Chondrocyte (in vitro differentiated cells): ENCODE results near the gene BAIAP2L1. TPM values are rescaled to one million over a fixed set of nuclear protein-coding genes. Genes with fewer than 3 reads are reported as not detected.

ENCODE experiments used
- DNase-seq: peaks from one replicate; pipeline ENCODE4 v3.0.0; 2021; ENCODE audit warnings: mixed read lengths, low spot score
- H3K27ac Mint-ChIP-seq: one replicate; pipeline ENCODE4 v1.8.0; 2021; ENCODE audit warnings: mild to moderate bottlenecking, moderate library complexity, mixed read lengths; ENCODE audit not compliant: unreplicated experiment
- H3K27me3 Mint-ChIP-seq: 2 replicates; pipeline ENCODE4 v1.8.0; 2021; ENCODE audit warnings: low read depth, mixed read lengths
- H3K36me3 Mint-ChIP-seq: 2 replicates; pipeline ENCODE4 v1.8.0; 2021; ENCODE audit warnings: low read depth, mixed read lengths
- H3K4me1 Mint-ChIP-seq: 2 replicates; pipeline ENCODE4 v1.8.0; 2021; ENCODE audit warnings: low read depth, mild to moderate bottlenecking, mixed read lengths
- H3K4me3 Mint-ChIP-seq: one replicate; pipeline ENCODE4 v1.8.0; 2021; ENCODE audit warnings: mild to moderate bottlenecking, moderate library complexity, mixed read lengths; ENCODE audit not compliant: unreplicated experiment
- H3K9me3 Mint-ChIP-seq: 2 replicates; pipeline ENCODE4 v1.8.0; 2021; ENCODE audit warnings: low read depth, mixed read lengths
- CTCF ChIP-seq: fragments of 200-600 bp; sonication (generic); IDR thresholded peaks from 2 replicates; pipeline ENCODE4 v1.5.0; 2021; ENCODE audit warnings: antibody characterized with exemption, mild to moderate bottlenecking, moderate library complexity
- total RNA-seq: library from RNA; stranded (reverse); gene quantifications from 3 replicates; pipeline ENCODE4 v1.2.1, GENCODE V29; 2021

The BAIAP2L1 gene
- total RNA-seq, 1 donor from 2014 or later: 12.4 TPM

GRCh38 chr7:98357751-98358161 is 43.1 kb downstream of the BAIAP2L1 start:
- Mint-ChIP-seq H3K27me3 (no peaks in the 10 kb centered on the region), H3K27ac (peak overlapping the region; percentile 79), H3K4me3 (no peak overlapping the region), H3K36me3 (no peaks in the 10 kb centered on the region), H3K4me1 (peaks cover 42% of the 10 kb centered on the region), H3K9me3 (no peaks in the 10 kb centered on the region)
- DNase-seq: no peak
- TF ChIP-seq CTCF: no peak

- TF ChIP-seq CTCF: no peak
- no peak for DNase-seq
- H3K4me3 Mint-ChIP-seq: no peak overlapping the region
- no peaks in the 10 kb centered on the region for H3K27me3 Mint-ChIP-seq
- no peaks in the 10 kb centered on the region for H3K36me3 Mint-ChIP-seq
- peaks cover 2% of the 10 kb centered on the region for H3K9me3 Mint-ChIP-seq
- H3K27ac Mint-ChIP-seq: peak overlapping the region; percentile 97
- peaks cover 47% of the 10 kb centered on the region for H3K4me1 Mint-ChIP-seq
These were observed 45.7 kb downstream of the BAIAP2L1 start for GRCh38 chr7:98355250-98355538.

GRCh38 chr7:98354511-98355249 is 46.2 kb downstream of the BAIAP2L1 start:
- Mint-ChIP-seq H3K27me3 (no peaks in the 10 kb centered on the region), H3K4me1 (peaks cover 47% of the 10 kb centered on the region), H3K36me3 (no peaks in the 10 kb centered on the region), H3K9me3 (peaks cover 2% of the 10 kb centered on the region), H3K4me3 (peak overlapping the region; percentile 66), H3K27ac (peak overlapping the region; percentile 97)
- no peak for TF ChIP-seq CTCF
- no peak for DNase-seq

GRCh38 chr7:98354052-98354451 is 46.8 kb downstream of the BAIAP2L1 start:
- TF ChIP-seq CTCF: no peak
- Mint-ChIP-seq H3K27ac (peak overlapping the region; percentile 97), H3K4me3 (peak overlapping the region; percentile 66), H3K4me1 (peaks cover 47% of the 10 kb centered on the region), H3K27me3 (no peaks in the 10 kb centered on the region), H3K9me3 (peaks cover 2% of the 10 kb centered on the region), H3K36me3 (no peaks in the 10 kb centered on the region)
- DNase-seq: no peak

- Mint-ChIP-seq H3K27ac (peak overlapping the region; percentile 55), H3K27me3 (no peaks in the 10 kb centered on the region), H3K4me3 (no peak overlapping the region), H3K4me1 (peaks cover 41% of the 10 kb centered on the region), H3K9me3 (peaks cover 2% of the 10 kb centered on the region), H3K36me3 (no peaks in the 10 kb centered on the region)
- no peak for DNase-seq
- no peak for TF ChIP-seq CTCF
These were observed 48.3 kb downstream of the BAIAP2L1 start for GRCh38 chr7:98352621-98353020.
